Activated CD4-positive, CD25-positive, alpha-beta regulatory T cell treated with anti-CD3 and anti-CD28 coated beads, Interleukin-2, amount 50 U/mL, for 72 hours (primary cell): ENCODE results near the gene ATXN7.
A peak's percentile ranks its signal among the peaks of the same experiment; 100 is the strongest.

Source experiments
- DNase-seq: peaks from one replicate; pipeline ENCODE4 v3.0.0; 2021

Gene ATXN7

DNA sequence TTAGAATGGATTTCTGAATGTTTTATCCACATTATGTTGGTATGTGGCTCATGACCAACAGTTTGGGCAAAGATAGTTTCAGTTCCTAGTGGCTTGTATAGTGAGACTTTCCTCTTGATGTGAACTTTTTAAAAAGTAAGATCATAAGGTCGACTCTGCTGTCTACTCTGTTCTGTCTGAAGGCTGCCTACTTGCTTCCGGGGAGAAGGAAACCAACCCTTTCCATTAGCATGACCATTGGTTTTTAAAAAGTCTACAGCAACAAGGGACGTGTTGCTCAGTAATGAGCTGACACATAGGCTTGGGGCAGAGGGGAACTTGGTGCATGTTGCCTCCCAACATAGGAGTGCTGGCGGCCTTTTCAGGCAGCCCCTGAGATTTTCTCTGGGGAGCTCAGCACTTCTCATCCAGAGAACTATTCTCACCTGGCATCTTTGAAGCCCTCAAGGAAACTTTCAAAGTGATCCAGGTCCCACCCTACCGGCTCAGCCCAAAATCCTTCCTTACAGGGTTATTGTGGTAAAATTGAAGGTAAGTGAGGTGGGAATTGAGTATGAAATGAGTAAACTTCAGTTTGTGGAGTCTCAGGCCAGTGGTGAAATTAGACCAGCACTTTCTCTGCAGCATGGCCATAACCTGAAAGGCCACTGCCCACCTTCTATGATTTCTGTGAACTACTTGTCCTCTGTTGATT is 129.0 kb downstream of the ATXN7 start:
- DNase-seq: no peak

DNA sequence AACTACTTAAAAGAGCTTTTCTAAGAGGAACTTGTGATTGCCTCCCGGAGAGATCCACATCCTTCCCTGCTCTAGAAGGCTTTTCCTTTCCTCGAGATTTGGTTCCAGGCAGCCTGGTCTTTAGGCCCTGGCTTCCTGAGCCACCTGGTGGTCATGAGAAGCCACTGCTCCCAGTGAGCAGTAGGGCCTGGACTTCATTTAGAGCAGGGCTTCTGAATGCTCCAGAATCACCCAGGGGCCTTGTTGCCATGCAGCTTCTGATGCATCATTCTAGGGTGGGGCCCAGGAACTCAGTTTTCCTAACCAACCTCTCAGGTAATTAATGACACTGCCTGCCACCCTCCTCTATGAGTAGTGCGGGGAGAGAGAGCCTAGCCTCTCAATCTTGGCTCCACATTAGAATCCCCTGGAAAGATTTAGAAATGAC is 130.0 kb downstream of the ATXN7 start:
- DNase-seq: peak; percentile 39

DNA sequence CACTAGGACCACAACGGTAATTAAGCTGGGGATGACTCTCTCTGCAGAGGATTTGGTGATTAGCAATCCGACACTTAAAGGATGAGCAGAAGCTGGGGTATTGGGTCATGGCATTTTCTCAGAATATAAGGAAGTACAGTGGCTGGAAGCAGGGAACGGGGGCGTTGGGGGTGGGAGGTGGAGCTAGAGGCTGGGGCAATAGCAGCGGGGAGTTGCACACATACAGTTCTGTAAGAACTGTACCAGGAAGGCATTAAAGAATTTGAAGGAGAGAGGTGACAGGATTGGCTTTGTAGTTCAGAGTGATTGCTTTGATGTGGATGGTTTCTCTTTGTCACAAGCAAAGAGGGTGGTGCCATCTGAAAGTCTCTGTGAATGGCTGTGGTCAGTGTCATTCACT is 131.4 kb downstream of the ATXN7 start:
- DNase-seq: no peak

DNA sequence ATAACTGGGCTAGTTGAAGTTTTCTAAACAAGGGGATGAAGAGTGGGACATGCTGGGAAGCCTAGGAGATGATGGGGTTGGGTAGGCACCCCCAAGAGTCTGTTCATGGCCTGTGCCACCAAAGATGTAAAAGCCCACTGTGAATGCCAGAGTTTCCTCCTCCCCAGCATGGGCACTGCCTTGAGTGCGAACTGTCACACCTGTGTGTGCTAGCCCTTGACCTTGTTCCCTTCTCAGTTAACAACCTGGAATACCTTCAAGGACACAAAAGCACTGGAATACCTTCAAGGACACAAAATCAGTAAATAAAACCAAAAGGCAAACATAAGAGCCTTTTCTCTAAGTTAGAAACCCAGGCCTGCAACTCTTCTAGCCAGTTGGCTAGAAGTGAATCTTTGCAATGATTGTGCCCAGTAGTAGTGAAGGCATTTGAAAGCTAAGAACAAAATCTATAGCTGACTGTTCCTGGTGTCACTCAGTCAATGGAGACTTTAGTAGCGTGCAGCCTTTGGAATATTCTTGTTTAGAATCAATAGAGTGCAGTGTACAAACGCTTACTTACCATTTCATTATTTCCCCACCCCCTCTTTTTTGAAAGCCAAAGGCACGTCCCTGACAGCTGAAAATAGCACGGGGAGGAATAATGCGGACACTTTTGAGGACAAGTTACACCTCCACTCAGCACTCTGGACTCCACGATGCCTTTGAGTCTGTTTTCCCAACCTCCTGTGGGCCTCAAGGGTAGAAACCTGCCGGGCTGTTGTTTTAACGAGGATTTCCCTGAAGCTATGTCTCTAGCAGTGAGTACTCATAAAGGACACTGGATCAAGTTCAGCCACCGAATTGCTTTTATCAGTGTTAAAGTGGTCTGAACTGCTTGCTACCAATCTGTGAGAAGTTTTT is 135.4 kb downstream of the ATXN7 start:
- no peak for DNase-seq

DNA sequence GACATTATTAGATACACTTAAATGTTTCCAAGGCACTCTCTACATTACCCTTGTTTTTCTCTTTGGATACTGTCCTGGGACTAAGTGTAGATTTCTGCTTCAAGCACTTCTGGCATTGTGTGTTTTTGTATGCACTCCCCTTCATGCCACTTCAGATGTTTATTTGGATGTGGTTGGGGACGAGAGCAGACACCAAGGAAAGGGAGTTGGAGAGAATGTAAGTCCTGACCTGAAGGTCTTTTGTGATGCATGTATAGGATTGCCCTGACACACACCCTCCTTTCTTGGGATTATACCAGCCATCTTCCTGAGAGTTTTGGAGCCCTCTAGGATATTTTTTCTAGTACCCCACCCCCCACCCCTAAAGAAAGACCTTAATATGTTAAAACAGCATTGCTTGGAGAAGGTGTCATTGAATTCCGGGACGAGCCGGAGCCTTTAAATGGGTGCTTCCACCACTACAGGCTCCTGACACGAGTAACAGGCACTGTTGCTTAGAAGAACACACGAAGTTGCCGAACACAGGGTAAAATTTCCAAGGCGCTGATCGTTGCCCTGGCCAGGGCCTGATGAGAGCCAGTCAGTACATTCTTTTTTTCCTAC is 136.9 kb downstream of the ATXN7 start:
- no peak for DNase-seq

DNA sequence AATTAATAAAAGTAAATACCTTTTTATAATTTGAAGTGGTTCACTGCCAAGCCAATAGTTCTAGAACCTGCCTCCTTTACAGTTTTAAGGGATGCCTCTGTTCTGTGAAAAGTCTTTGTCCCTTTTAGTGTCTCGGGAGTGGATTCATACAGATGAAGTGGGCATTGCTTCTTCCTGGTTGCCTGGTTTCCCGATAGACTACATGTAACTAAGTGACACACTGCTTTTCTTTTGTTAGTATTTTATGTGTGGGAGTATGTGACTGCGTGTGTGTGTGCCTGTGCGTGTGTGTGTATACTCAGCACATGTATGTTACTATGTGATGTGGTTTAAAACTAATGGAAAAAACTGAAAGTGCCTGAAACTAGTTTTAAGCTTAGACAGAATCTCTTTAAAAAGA is 138.6 kb downstream of the ATXN7 start:
- DNase-seq: no peak

DNA sequence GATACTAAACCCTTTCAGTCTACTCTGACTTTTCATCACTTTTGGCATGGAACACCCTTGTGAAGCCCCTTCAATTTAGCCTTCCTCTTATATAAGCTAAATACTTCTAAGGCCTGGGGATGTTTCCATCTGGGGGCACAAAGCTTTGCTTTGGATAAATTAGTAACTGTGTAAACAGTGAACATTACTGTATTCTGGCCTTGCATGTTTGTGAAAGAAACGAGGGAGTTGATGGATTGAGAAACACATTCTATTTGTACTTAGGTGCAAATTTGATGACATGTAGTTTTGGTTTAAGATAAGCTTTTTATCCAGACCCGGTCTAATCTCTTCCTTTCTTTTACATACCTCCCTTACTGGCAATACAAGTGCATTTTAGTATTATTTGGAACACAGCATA is 139.9 kb downstream of the ATXN7 start:
- no peak for DNase-seq

DNA sequence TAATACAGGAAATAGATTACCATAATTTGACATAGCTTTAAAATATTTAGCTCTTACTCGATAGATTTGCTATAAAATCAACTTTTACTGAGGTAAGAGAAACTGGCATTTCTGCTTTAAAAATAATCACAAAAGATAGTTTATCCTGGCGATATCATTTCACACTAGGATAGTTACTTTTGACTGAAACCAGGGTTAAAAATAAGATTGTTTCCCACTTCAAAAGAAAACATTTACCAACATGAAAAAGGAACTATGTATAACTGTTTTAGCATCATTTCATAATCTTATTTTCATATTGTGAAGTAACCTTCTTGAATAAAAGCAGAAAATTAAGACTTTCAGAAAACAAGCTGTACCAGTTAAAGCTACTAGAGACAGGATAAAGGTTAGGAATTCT is 144.3 kb downstream of the ATXN7 start:
- no peak for DNase-seq

DNA sequence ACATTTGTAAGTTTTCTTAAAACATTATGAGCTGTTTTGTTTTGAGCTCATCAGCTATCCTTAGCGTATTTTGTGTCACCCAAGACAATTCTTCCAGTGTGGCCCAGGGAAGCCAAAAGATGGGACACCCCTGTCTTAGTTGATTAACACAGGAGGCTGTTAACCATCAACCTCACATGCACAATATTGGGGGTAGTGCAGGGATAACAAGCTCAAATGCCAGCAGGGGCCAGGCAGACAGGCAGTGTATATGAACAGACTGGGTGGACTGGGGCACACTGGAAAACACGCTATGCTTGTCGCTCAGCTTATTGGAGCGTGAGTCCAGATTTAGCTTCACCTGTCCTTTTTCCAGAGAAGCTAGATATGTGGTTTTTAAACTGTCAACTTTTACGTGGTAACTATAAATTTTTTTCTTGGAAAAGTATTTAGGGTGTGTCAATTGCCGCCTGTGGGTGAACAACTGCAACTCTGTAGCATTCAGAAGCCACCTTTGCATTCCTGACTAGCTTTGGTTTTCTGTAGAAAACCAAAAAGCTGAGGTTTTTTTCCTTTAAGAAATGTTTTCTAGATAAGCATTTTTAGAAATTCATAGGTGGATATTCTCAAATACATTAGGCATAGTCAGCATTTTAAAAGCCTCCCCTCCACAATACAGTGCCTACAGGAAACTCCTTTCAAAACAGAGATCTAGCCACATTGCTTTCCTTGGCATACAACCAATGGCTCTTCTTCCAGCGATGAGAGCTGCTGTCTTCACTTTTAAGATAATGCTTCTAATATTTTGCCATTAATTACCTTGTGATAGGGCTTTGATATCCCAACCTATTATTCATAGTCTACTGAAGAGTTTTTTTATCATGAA is 145.1 kb downstream of the ATXN7 start:
- no peak for DNase-seq

DNA sequence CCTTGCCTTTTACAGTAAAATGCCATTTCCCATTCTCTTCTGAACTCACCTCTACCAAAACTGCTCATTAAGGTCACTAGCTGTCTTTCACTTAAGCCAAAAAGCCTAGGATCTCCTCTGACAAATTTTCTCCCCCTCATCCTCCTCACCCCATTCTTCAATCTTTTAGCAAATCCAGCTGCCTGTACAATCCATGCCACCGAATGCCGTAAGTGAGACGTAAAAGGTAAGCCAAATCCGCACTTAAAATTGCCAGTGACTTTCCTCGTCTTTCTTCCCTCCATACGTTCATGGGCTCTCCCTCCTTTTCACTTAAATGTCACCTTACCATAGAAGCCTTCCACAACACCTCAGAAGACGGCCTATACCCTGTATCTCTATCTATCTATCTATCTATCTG is 145.9 kb downstream of the ATXN7 start:
- DNase-seq: no peak

DNA sequence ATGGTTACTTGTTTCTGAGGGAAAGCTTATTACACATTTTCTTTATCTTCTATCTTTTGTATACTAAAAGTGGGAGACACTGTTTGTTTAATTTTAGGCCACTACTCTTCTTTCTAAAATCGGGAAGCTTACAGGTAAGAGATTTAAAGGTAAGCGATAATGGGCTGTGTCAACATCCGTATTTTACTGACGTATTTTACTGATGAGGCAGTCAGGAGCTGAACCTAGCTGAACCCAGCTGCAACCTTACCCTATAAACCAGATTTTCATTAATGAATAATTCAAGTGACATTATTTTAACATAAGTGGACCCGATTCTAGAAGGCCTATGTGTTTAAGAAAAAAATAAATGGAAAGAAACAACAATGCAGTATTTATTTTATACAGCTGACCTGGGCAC is 146.5 kb downstream of the ATXN7 start:
- DNase-seq: no peak

DNA sequence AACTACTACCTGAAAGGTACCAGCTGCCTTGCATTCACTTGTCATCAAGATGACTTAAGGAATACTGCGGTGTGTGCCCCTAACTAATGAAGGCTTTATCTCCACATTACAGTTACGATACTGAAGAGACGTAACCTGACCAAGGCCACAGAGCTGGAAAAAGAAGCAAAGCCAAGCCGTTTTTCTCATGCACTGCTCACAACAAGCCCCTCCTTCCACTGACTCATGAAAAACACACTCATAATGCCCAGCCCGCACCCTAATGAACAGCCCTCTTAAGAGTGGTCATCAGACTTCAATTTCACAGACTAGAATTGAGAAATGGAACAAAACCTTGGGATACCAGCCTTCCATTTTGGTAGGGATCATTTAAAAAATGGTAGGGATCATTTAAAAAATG is 148.0 kb downstream of the ATXN7 start:
- no peak for DNase-seq

DNA sequence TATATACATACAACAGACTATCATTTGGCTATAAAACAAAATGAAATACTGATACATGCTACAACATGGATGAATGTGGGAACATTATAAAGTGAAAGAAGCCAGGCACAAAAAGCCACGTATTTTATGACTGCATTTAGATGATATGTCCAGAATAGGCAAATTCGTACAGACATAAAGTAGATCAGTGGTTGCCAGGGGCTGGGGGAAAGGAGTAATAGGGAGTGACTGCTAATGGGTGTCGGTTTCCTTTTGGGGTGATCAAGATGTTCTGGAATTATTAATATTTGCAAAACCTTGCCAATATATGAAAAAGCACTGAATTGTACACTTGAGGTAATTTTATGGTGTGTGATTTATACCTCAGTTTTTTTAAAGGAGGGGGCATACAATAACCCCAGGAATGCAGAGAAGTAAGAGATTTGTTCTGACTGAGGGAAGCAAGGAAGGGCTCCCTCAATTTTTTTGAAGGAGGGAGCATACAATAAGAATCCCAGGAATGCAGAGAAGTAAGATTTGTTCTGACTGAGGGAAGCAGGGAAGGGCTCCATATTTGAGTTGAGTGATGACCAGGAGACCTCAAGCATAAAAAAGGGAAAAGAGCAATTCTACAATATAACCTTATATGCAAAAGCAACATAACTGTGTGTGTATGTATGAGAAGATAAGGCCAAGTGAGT is 153.4 kb downstream of the ATXN7 start:
- DNase-seq: no peak

DNA sequence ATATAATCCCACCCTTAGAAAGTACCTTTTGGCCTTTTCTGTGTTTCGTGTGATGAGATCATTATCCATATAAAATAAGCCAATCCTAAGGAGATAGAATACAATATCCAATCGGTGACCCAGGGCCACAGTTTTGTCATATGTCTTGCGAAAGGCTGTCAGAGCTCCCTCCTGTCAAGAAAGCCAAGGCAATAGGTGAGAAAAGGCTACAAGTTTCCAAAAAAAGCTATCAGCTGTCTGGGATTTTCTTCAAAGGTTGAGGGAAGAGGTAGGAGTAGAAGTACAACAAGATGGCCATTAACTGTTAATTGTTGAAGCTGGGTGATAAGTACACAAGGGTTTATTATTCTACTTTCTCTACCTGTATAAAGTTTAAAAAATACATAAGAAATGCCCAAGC is 155.6 kb downstream of the ATXN7 start:
- DNase-seq: no peak

DNA sequence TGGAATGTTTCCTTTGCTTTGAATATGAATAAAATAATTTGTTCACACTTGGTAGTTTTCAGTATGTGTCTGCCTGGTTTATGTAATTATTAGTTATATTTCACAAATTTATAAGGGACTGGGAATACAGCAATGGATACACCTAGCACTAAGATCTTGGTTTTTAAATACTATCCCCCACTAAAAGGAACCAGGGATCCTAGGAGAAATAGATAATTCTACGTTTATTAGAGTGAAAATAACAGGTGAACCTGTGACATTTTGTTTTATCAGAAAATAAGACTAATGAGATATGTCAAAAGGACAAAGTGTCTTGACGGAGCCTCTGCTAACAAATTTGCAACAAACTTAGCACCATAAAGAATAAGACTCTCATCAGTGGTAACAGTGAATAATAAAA is 156.2 kb downstream of the ATXN7 start:
- DNase-seq: no peak

DNA sequence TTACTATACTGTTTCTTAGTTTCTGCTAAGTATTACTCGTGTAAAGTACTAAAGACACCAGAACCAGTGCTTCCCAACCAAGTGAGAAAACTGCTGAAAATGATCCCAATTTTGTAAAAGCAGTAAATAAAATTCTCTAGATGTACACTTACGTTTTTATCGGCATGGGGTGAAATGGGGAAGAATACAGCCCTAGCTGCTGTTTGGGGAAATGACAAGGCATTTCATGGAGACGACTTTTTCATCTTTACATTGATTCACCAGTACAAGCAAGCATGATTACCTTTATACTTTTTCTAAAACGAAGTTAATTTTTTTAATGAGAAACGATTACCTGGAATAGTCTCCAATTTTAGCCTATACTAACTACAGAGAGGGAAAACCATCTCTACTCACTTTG is 158.3 kb downstream of the ATXN7 start:
- DNase-seq: no peak

DNA sequence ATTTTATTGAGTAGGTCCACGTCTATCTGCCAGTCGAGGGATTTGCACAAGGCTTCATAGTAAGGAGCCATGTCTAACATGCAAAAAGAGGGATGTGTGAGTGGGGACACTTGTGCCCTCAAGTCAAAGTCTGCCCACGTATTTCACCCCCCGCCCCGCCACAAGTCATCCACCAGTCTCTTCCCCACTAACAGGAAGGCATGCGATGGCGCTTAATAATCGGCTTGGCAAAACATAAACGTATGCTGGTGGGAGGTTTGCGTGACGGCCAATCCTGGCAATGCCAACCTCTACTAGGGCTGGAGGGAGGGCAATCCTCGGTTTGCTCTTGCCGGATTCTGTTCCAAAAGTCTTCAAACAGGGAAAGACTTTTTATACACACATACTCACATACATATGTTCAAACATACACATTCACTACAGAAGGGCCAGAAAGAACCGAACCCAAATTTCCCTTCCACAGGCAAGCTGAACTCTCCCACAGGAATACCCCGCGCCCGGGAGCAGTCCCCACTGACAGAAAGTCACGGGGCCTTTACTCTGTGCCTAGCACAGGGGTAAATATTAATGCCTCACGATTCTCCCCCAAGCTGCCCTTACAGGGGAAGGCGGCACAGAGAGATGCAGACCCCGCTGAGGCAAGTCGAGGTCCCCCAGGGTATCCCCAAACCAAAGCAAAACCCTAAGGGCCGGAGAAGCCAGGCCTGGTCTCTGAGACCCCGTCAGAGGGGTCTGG is 159.0 kb downstream of the ATXN7 start:
- DNase-seq: peak; percentile 32

DNA sequence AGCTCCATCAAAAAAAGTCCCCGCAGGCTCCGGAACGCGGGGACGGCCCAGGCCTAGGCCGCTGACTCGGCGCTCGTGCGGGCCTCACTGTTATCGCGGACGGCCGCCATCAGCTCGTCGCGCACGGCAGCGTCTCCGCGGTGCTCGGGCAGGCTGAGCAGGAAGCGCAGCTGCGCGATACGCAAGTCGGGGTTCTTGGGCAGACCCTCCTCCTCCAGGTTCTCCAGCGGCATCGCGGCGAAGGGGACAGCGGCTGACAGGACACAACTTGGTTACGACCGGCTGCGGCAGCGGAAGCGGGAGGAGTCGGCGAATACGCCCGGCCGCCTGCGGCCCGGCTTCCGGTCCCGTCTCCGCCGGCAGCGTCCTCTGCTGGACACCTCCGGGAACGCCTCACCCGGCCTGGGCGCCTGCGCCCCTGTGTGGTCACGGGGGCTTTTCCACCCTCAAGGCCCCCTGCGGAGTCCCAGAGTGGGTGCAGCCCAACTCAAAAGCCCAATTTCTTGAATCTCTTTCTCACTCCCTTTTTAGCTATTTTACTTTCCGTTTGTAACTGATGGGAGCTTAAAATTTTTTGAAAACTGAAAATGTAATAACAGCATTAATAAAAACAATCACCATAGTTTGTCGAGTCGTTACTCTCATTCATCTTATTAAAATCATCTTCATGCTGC is 159.7 kb downstream of the ATXN7 start, which contains the start of gene PSMD6:
TSS of gene PSMD6 (minus strand) at position 308 of the 674 bp plus-strand sequence. CDS start at position 233, 75 bp downstream.
- DNase-seq: peak; percentile 98

DNA sequence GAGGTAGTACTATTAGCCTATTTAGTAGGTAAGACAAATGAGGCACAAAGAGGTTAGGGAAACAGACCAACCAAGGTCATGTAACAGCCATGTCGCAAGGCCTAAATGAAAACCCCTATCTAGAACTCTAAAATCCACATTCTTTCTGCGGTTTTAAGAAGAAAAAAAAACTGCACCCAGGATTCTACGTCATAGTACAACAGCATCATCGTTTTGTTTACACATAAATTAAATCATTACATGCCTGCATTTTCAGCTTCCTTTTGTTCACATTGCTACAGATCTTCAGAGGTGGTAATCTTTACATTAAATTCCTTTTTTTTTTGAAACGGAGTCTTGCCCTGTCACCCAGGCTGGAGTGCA is 160.2 kb downstream of the ATXN7 start:
- DNase-seq: no peak

DNA sequence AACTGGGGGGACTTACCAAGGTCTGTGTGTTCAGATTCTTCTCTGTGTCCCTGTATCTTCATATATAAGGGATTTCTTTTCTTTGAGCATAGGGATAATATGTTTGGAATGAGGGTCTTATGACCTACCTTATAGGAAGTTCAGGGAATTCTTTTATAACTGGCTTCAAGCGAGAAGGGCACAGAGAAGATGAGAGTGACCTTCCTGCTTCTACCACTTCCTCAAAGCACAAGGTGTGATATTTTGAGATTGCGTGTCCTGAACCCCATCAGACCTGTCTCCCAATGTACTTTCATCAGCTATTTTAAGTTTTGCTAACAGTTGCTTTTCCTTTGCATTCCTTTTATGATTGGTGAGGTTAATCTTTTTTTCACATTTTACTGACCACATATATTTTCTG is 162.7 kb downstream of the ATXN7 start:
- DNase-seq: no peak

DNA sequence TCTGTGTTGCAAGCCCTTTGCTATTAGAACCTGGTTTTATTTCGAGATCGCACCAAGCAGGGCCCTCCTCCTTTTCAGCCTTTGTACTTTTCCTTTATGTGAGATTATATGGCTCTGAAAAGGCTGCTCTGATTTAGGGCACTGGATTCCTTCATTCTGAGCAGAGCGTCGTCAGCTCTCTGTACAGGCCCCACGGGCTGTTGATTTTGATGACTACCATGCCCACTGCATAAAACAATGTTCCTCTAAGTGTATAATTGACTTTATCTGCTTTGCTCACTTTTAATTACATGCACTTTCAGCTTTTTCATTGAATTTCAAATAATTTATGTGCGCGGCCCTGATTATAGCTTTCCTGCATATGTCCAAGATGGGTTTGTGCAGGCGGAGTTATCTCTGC is 164.0 kb downstream of the ATXN7 start:
- DNase-seq: no peak
